Measurements from ENCODE around the gene MTFR1L. TPM values are rescaled to one million over a fixed set of nuclear protein-coding genes. Genes with fewer than 3 reads are reported as not detected.

Gene MTFR1L
- total RNA-seq, 1 donor from 2014 or later, result 48.1 TPM

GRCh38 chr1:25861316-25862286 lies 41.8 kb downstream of the MTFR1L start:
- Mint-ChIP-seq H3K4me3 (ENCODE audit: unreplicated experiment) (no peak overlapping the region), H3K4me1 (ENCODE audit: unreplicated experiment) (peaks cover 15% of the 10 kb centered on the region), H3K27ac (ENCODE audit: unreplicated experiment) (peak overlapping the region; percentile 79), H3K36me3 (ENCODE audit: low read depth, unreplicated experiment) (peaks cover 24% of the 10 kb centered on the region), H3K9me3 (ENCODE audit: unreplicated experiment) (no peaks in the 10 kb centered on the region), H3K27me3 (ENCODE audit: unreplicated experiment) (peaks cover 9% of the 10 kb centered on the region)
- no peak for DNase-seq (ENCODE audit: low spot score)
- TF ChIP-seq CTCF (IDR thresholded peaks at IDR 0.05; ENCODE audit: unreplicated experiment), result no peak

GRCh38 chr1:25862785-25863485 lies 43.2 kb downstream of the MTFR1L start:
- Mint-ChIP-seq H3K4me3 (ENCODE audit: unreplicated experiment) (no peak overlapping the region), H3K27ac (ENCODE audit: unreplicated experiment) (no peak overlapping the region), H3K9me3 (ENCODE audit: unreplicated experiment) (no peaks in the 10 kb centered on the region), H3K4me1 (ENCODE audit: unreplicated experiment) (peaks cover 18% of the 10 kb centered on the region), H3K36me3 (ENCODE audit: low read depth, unreplicated experiment) (peaks cover 29% of the 10 kb centered on the region), H3K27me3 (ENCODE audit: unreplicated experiment) (peaks cover 9% of the 10 kb centered on the region)
- no peak for TF ChIP-seq CTCF (IDR thresholded peaks at IDR 0.05; ENCODE audit: unreplicated experiment)
- DNase-seq (ENCODE audit: low spot score), result no peak

GRCh38 chr1:25863486-25864262 lies 43.9 kb downstream of the MTFR1L start:
- Mint-ChIP-seq H3K4me3 (ENCODE audit: unreplicated experiment) (no peak overlapping the region), H3K36me3 (ENCODE audit: low read depth, unreplicated experiment) (peaks cover 29% of the 10 kb centered on the region), H3K27me3 (ENCODE audit: unreplicated experiment) (peaks cover 9% of the 10 kb centered on the region), H3K9me3 (ENCODE audit: unreplicated experiment) (no peaks in the 10 kb centered on the region), H3K4me1 (ENCODE audit: unreplicated experiment) (peaks cover 17% of the 10 kb centered on the region), H3K27ac (ENCODE audit: unreplicated experiment) (no peak overlapping the region)
- TF ChIP-seq CTCF (IDR thresholded peaks at IDR 0.05; ENCODE audit: unreplicated experiment), result no peak
- no peak for DNase-seq (ENCODE audit: low spot score)

GRCh38 chr1:25864434-25864833 lies 44.7 kb downstream of the MTFR1L start:
- H3K4me1 Mint-ChIP-seq (ENCODE audit: unreplicated experiment), result peaks cover 12% of the 10 kb centered on the region
- no peak for TF ChIP-seq CTCF (IDR thresholded peaks at IDR 0.05; ENCODE audit: unreplicated experiment)
- H3K27me3 Mint-ChIP-seq (ENCODE audit: unreplicated experiment), result peaks cover 8% of the 10 kb centered on the region
- no peaks in the 10 kb centered on the region for H3K9me3 Mint-ChIP-seq (ENCODE audit: unreplicated experiment)
- H3K4me3 Mint-ChIP-seq (ENCODE audit: unreplicated experiment), result no peak overlapping the region
- no peak overlapping the region for H3K27ac Mint-ChIP-seq (ENCODE audit: unreplicated experiment)
- no peak for DNase-seq (ENCODE audit: low spot score)
- H3K36me3 Mint-ChIP-seq (ENCODE audit: low read depth, unreplicated experiment), result peaks cover 29% of the 10 kb centered on the region

All from endothelial cell (in vitro differentiated cells).